Measurements from ENCODE around the gene STBD1. TPM values are rescaled to one million over a fixed set of nuclear protein-coding genes. Genes with fewer than 3 reads are reported as not detected.

The STBD1 gene
- total RNA-seq, 1 experiment from 2014 or later: 7.3 TPM

DNA sequence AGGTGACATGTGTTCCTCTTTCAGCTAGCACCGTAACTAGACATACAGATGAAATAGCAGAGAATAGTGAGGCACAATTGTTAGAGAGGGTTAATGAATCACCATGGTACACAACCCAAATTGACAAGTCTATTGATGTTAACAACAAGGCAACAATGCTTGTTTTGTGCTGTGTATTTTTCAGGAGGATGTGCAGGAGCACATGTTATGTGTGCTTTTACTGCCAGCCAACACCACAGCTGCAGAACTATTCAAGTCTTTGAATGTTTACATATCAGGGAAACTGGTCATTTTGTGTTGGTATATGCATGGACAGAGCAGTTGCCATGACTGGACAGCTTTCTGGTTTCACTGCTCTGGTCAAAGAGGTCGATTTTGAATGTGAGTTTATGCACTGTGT, 32.8 kb downstream of the STBD1 start:
- H3K4me3 ChIP-seq (ENCODE audit: low read length): no peak overlapping the region
- H3K9me3 ChIP-seq (ENCODE audit: low read length): no peaks in the 10 kb centered on the region
- no TSS peak for BruUV-seq (replicated peaks)
- TF ChIP-seq, protein P1, sequence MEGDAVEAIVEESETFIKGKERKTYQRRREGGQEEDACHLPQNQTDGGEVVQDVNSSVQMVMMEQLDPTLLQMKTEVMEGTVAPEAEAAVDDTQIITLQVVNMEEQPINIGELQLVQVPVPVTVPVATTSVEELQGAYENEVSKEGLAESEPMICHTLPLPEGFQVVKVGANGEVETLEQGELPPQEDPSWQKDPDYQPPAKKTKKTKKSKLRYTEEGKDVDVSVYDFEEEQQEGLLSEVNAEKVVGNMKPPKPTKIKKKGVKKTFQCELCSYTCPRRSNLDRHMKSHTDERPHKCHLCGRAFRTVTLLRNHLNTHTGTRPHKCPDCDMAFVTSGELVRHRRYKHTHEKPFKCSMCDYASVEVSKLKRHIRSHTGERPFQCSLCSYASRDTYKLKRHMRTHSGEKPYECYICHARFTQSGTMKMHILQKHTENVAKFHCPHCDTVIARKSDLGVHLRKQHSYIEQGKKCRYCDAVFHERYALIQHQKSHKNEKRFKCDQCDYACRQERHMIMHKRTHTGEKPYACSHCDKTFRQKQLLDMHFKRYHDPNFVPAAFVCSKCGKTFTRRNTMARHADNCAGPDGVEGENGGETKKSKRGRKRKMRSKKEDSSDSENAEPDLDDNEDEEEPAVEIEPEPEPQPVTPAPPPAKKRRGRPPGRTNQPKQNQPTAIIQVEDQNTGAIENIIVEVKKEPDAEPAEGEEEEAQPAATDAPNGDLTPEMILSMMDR (conservative IDR thresholded peaks at IDR 0.05; ENCODE audit: low read depth, low read length): no peak
- TF ChIP-seq EZH2phosphoT487 (IDR thresholded peaks at IDR 0.05; ENCODE audit: borderline replicate concordance, low read length): no peak
- TF ChIP-seq EZH2 (IDR thresholded peaks at IDR 0.05; ENCODE audit: low read length, unreplicated experiment): no peak
- no peak overlapping the region for H3K4me2 ChIP-seq (ENCODE audit: low read length)
- no peaks in the 10 kb centered on the region for H3K27me3 ChIP-seq (ENCODE audit: low read length)
- H3K4me1 ChIP-seq (ENCODE audit: insufficient read depth, low read length): peaks cover 7% of the 10 kb centered on the region; the same call in 1 of the 2 replicates
- DNase-seq (no peak), ATAC-seq (no peak)
- no peaks in the 10 kb centered on the region for H4K20me1 ChIP-seq (ENCODE audit: low read length)
- no peaks in the 10 kb centered on the region for H3K9me2 ChIP-seq (replicated peaks; ENCODE audit: low read length)
- H2AFZ ChIP-seq (ENCODE audit: low read length): no peak overlapping the region
- no peaks in the 10 kb centered on the region for H3K79me2 ChIP-seq (ENCODE audit: low read length)
- no peaks in the 10 kb centered on the region for H3K36me3 ChIP-seq (ENCODE audit: low read depth, low read length)
- no peaks in the 10 kb centered on the region for H3F3A ChIP-seq (ENCODE audit: low read length, unreplicated experiment)
- ChIA-PET POLR2A (ENCODE audit: unreplicated experiment) (no interaction called here), CTCF (no interaction called here)
- intact Hi-C loops (cut with micrococcal nuclease): no loop called here
- H3K27ac ChIP-seq (ENCODE audit: low read length): no peak overlapping the region
- no peak overlapping the region for H3K9ac ChIP-seq (ENCODE audit: low read length)

DNA sequence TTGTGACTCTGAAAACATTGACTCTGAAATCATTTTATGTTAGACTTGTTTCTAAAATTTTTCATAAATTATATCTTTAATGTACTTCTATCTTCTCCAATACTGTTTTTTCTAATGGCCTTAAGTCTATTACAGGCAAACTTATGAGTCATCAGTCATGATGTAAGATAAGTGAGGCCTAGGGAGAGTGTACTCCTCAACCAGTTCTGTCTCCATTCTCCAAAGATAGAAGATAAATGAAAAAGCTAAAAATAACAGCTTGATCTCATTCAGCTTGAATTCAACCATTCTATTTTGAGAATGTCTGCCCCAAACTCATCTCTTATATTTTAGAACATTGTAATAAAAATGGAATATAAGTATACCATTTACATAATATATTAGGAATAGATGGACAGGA, 34.5 kb downstream of the STBD1 start:
- Histone ChIP-seq H3K36me3 (ENCODE audit: low read depth, low read length) (no peaks in the 10 kb centered on the region), H2AFZ (ENCODE audit: low read length) (no peak overlapping the region), H4K20me1 (ENCODE audit: low read length) (no peaks in the 10 kb centered on the region), H3K4me1 (ENCODE audit: insufficient read depth, low read length) (no peaks in the 10 kb centered on the region), H3K9me2 (replicated peaks; ENCODE audit: low read length) (no peaks in the 10 kb centered on the region), H3K79me2 (ENCODE audit: low read length) (no peaks in the 10 kb centered on the region), H3K4me2 (ENCODE audit: low read length) (no peak overlapping the region), H3F3A (ENCODE audit: low read length, unreplicated experiment) (no peaks in the 10 kb centered on the region), H3K9ac (ENCODE audit: low read length) (no peak overlapping the region), H3K9me3 (ENCODE audit: low read length) (no peaks in the 10 kb centered on the region), H3K27me3 (ENCODE audit: low read length) (no peaks in the 10 kb centered on the region), H3K27ac (ENCODE audit: low read length) (no peak overlapping the region), H3K4me3 (ENCODE audit: low read length) (no peak overlapping the region)
- ATAC-seq (no peak), DNase-seq (peak; percentile 35)
- POLR2A ChIA-PET (ENCODE audit: unreplicated experiment): no interaction called here
- intact Hi-C loops (cut with micrococcal nuclease): no loop called here
- CTCF ChIA-PET: no interaction called here
- no peak for TF ChIP-seq EZH2phosphoT487 (IDR thresholded peaks at IDR 0.05; ENCODE audit: borderline replicate concordance, low read length)
- TF ChIP-seq, protein P1 (conservative IDR thresholded peaks at IDR 0.05; ENCODE audit: low read depth, low read length): no peak
- BruUV-seq (replicated peaks): no TSS peak

DNA sequence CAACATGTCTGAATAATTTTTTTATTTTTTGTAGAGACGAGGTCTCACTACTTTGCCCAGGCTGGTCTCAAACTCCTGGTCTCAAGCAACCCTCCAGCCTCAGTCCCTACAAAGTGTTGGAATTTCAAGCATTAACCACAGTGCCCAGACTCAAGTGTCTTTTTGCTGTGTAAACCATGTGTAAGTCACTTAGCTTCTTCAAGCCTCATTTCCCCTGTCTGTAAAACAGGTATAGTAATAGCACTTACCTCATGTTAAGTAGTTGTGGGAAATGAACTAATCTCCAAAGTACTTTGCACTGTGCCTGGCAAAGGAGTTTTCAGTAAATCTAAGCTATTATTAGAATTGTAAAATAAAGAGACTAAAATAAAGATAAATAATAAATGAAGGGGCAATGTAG, 35.7 kb downstream of the STBD1 start:
- Histone ChIP-seq H3K79me2 (ENCODE audit: low read length) (no peaks in the 10 kb centered on the region), H4K20me1 (ENCODE audit: low read length) (no peaks in the 10 kb centered on the region), H3K27me3 (ENCODE audit: low read length) (no peaks in the 10 kb centered on the region), H3K4me2 (ENCODE audit: low read length) (no peak overlapping the region), H2AFZ (ENCODE audit: low read length) (no peak overlapping the region), H3F3A (ENCODE audit: low read length, unreplicated experiment) (no peaks in the 10 kb centered on the region), H3K9me2 (replicated peaks; ENCODE audit: low read length) (no peaks in the 10 kb centered on the region), H3K9me3 (ENCODE audit: low read length) (no peaks in the 10 kb centered on the region), H3K4me3 (ENCODE audit: low read length) (no peak overlapping the region), H3K9ac (ENCODE audit: low read length) (no peak overlapping the region), H3K27ac (ENCODE audit: low read length) (no peak overlapping the region), H3K4me1 (ENCODE audit: insufficient read depth, low read length) (no peaks in the 10 kb centered on the region), H3K36me3 (ENCODE audit: low read depth, low read length) (no peaks in the 10 kb centered on the region)
- no TSS peak for BruUV-seq (replicated peaks)
- POLR2A ChIA-PET (ENCODE audit: unreplicated experiment): no interaction called here
- CTCF ChIA-PET: no interaction called here
- TF ChIP-seq EZH2 (IDR thresholded peaks at IDR 0.05; ENCODE audit: low read length, unreplicated experiment) (no peak), EZH2phosphoT487 (IDR thresholded peaks at IDR 0.05; ENCODE audit: borderline replicate concordance, low read length) (no peak)
- TF ChIP-seq, protein P1 (conservative IDR thresholded peaks at IDR 0.05; ENCODE audit: low read depth, low read length): no peak
- ATAC-seq: no peak
- intact Hi-C loops (cut with micrococcal nuclease): no loop called here
- no peak for DNase-seq

Measured in PC-3 (cell line).